HG03103 (cell line): ENCODE results near the gene SMARCC1.

Source experiments
- ATAC-seq: cut with Tn5 transposase; IDR thresholded peaks from one replicate; pipeline ENCODE4 v1.9.1; 2021; ENCODE audit warnings: low read depth; ENCODE audit not compliant: unreplicated experiment

Gene SMARCC1

GRCh38 chr3:47641739-47642138 is 140.0 kb downstream of the SMARCC1 start:
- no peak for ATAC-seq

DNA sequence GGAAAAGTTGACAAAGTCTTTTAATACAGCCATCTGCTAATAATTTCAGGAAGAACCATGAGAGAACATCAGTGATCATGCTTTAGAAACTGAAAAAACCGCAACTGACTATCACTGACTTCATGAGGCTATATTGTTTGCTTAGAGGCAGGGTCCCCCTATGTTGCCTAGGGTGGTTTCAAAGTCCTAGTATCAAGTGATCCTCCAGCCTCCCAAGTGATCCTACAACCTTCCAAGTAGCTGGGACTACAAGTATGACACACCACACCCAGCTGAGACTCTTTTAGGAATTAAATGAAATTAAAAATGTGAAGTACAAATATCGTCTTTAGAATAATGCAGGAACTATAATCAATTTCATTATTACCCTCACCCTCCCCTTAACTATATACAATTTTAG is 144.8 kb downstream of the SMARCC1 start:
- no peak for ATAC-seq

- no peak for ATAC-seq
Observed at GRCh38 chr3:47636225-47636624, 145.5 kb downstream of the SMARCC1 start.

GRCh38 chr3:47635536-47635935 is 146.2 kb downstream of the SMARCC1 start:
- no peak for ATAC-seq

DNA sequence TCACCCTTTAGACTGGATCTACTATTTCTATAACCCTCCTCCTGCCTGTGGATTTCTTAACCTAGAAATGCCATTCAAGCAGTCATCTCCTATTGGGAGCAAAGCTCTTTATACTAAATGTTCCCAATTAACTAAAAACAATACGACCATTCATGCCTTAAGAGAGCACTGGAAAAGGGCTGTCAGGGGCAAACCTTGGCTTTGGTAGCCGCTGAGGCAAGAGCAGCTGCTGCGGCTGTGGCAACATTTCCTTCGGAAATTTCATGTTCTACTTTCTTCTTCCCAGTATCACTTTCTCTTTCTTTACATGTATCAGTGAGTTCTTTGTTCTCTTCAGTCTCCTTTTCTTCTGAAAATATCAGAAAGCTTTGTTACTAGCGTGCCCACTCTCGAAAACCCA is 146.7 kb downstream of the SMARCC1 start:
- ATAC-seq: no peak

- ATAC-seq: no peak
Observed at GRCh38 chr3:47630810-47631209, 150.9 kb downstream of the SMARCC1 start.

DNA sequence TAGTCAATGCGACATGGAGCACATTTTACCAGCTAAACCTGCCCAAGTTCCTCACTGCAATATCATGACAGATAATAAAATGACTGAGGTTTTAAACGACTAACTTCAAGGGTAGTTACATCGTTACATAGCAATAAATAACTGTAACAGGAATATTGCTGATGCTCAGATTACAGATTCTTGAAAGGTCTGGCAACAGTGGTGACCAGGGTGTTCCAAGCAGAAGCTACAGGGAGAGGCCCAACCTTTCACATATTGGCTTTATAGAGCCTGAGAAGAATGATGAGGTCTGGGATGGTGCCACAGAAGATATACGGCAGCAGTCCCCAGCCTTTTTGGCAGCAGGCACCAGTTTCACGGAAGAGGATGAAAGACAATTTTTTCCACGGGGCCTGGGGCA is 151.9 kb downstream of the SMARCC1 start:
- no peak for ATAC-seq

GRCh38 chr3:47628426-47628825 is 153.3 kb downstream of the SMARCC1 start:
- ATAC-seq: no peak

DNA sequence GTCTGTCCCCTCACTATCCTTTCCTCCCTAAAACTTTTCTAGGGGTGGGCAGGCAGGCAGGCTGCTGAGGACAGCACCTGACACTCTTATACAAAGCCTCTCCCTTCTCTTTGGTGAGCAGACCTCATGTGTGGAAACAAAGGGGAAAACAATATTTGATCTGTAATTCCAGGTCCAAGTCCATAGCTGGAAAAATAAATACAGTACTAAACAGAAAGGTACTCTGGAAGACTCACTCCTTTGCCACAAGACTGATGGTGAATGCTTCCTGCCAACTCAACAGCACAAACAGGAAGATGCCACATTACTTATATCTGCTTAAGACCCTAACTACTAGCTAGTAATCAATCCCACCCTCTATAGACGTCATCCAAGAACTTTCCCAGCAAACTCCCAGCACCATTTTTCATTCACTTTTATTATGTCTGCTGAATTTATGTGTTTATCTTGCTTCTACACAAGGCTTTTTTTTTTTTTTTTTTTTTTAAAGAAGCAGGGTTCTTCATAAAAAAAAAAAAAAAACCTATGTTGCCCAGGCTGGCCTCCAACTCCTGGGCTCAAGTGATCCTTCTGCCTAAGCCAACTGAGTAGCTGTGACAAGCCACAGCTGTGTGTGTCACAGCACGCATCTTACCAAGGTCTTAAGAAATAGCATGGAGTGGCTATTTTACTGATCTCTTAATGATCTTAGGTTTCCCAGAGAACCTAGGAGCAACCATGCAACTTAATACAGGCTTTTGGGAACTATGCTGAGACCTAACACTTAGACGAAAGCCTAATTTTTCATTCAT is 158.8 kb downstream of the SMARCC1 start:
- ATAC-seq: no peak

GRCh38 chr3:47617086-47618010 is 164.3 kb downstream of the SMARCC1 start:
- ATAC-seq: no peak

DNA sequence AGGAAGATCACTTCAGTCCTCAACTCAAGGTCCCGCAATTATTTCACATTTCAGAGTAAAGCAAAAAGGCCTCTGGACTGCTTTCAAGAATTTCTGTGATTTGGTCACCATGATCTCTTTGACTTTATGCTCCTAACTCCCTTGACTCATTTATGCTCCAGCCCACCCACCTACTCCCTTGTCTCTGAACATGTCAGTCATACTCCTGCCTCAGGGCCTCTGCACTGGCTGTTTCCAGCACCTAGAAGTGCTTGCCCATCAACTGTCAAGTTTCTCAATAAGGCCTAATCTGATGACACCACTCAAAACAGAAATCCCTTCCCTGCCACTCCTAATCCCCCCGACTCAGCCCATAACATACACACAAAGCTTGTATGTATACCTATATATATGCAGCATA is 166.9 kb downstream of the SMARCC1 start:
- no peak for ATAC-seq

DNA sequence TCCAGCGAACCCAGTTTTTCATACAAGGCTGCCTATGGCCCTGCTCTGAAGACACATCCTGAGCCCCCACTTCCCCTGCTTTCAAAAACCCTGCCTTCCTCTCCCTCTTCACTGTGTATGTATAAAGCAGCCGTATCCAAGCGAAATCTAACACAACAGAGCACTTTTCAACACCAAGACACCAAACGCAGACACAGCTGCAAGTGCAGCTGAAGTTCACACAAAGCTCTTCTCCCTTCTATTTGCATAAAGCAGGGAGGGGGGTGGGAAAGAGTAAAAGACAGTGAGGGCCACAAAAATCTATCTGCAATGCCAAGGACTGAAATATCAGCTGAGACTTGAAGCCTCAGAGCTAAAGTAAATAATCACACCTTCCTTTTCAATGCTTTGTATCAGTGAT is 168.0 kb downstream of the SMARCC1 start:
- no peak for ATAC-seq

- ATAC-seq: no peak
Observed at GRCh38 chr3:47612879-47613278, 168.8 kb downstream of the SMARCC1 start.

- ATAC-seq: no peak
Observed at GRCh38 chr3:47612178-47612577, 169.5 kb downstream of the SMARCC1 start.

DNA sequence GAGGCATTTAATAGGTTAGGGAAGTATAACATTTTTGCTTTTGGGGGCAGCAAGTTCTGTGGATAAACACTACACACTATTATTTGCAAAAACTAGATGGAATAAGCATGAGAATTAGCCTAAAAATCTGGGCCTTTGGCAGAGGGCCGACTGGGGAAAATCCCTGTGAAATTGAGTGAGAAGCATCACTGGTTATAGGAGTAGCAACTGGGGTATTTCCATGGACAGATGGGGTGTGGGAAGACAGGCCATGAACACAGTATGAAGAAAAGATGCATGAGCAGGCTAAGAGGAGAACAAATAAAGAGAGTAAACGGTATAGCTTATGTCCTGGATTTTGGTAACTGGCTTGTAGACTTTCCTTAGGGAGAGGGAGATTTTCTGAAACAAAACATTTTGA is 170.1 kb downstream of the SMARCC1 start:
- no peak for ATAC-seq

- ATAC-seq: no peak
Observed at GRCh38 chr3:47610583-47610982, 171.1 kb downstream of the SMARCC1 start.

DNA sequence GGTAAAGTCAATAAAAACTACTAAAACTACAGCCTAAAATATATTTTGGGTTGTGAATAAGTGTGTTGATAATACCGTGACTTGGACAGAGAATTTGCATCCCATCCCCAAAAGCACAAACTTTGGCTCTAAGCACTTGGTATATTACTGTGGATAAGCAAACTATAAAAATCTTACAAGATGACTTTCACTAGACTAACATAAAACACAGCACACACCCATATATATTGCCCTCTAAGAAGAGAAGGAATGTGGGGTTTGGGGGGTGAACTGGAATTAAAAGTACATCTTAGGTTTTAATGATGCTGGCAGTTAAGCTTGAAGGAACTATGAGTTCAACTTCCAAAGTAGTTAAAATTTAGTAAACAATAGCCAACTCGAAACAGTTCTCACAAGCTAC is 174.4 kb downstream of the SMARCC1 start:
- ATAC-seq: no peak

GRCh38 chr3:47606165-47606564 is 175.5 kb downstream of the SMARCC1 start:
- ATAC-seq: no peak

DNA sequence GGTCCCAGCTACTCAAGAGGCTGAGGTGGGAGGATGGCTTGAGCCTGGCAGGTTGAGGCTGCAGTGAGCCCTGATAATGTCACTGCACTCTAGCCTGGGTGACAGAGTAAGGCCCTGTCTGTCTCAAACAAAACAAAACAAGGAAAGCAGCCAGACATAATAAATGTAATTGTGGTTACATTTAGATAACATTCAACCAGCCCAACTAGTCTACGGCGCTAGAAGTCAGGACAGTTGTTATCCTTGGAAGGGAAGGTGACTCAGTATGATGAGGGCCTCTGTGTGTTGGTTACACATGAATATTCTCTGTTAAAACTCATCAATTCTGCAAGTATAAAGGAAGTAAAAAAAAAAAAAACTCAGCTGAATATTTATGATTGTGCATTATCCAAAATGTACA is 176.0 kb downstream of the SMARCC1 start:
- ATAC-seq: no peak

DNA sequence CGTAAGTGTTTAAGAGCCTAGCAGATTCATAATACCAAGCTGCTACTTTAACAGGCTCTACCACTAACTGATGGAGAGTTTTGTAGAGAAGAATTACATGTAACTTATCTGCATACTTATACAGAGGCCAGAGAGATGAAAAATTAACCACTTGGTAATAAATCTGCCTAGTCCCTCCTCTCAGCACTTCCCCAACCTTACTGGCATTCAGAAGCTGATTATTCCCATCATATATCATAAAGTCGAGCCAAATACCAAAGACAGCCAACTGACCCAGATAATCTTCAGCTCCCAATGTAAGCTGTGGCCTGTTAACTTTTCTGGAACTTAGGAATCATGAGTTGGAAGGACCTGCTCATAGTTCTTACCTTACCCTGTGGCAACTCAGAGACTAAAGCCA is 177.5 kb downstream of the SMARCC1 start:
- no peak for ATAC-seq

DNA sequence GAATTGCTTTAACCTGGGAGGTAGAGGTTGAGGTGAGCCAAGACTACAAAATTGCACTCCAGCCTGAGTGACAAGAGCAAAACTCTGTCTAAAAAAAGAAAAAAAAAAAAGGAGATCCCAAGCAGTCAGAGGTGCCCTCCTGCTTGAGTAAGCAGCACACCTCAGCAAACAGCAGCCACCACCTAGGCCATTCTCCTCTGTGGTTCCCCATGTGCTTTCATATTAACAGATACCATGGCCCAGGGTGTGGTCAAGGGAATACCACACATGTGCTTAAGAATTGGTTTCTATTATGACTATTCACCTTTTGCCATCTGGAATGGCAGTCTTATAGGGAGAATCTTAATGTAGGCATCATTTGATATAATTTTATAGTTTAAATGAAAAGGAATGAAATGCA is 178.4 kb downstream of the SMARCC1 start:
- no peak for ATAC-seq

GRCh38 chr3:47601281-47601680 is 180.4 kb downstream of the SMARCC1 start:
- ATAC-seq: no peak
